H1 (cell line): Measurements from ENCODE around the gene FAT1.
A peak's percentile ranks its signal among the peaks of the same experiment; 100 is the strongest.

Experiments
- BCL11A ChIP-seq, 2 experiments: IDR thresholded peaks; one replicate each; pipeline ENCODE4 v1.6.1; 2011; ENCODE audit warnings: low read depth in 2 of 2, low read length in 2 of 2, mild to moderate bottlenecking in 2 of 2
- CEBPB ChIP-seq: IDR thresholded peaks from 2 replicates; pipeline ENCODE4 v1.6.1; 2012; ENCODE audit warnings: low read depth, low read length
- CREB1 ChIP-seq: IDR thresholded peaks from 2 replicates; pipeline ENCODE4 v1.6.1; 2012; ENCODE audit warnings: inconsistent platforms
- CTCF ChIP-seq, 3 experiments: IDR thresholded peaks; 1 replicate in 2 of 3; 2 replicates in 1 of 3; pipeline versions ENCODE4 v1.5.1 to v1.6.1; 2011; ENCODE audit warnings: low read length in 3 of 3, mild to moderate bottlenecking in 3 of 3, inconsistent platforms in 2 of 3, low read depth in 1 of 3, moderate library complexity in 1 of 3; ENCODE audit not compliant: insufficient read depth in 1 of 3; ENCODE audit errors: control extremely low read depth in 1 of 3
- GABPA ChIP-seq: IDR thresholded peaks from 2 replicates; pipeline ENCODE4 v1.6.1; 2011; ENCODE audit warnings: mild to moderate bottlenecking, low read length, moderate library complexity, borderline replicate concordance; ENCODE audit not compliant: insufficient read depth
- GTF2F1 ChIP-seq: IDR thresholded peaks from 2 replicates; pipeline ENCODE4 v1.6.1; 2012; ENCODE audit warnings: low read depth, low read length, improper control_type of control experiment, borderline replicate concordance
- HDAC2 ChIP-seq, 2 experiments: fragments of 300-600 bp in 1 of 2; sonication (generic) in 1 of 2; IDR thresholded peaks; 2 replicates each; pipeline ENCODE4 v1.6.1; 2011 to 2012; ENCODE audit warnings: low read depth in 2 of 2, low read length in 2 of 2, mild to moderate bottlenecking in 2 of 2, moderate library complexity in 2 of 2, borderline replicate concordance in 1 of 2, inconsistent platforms in 1 of 2
- MAX ChIP-seq: IDR thresholded peaks from 2 replicates; pipeline ENCODE4 v1.6.1; 2012; ENCODE audit warnings: inconsistent platforms
- POLR2A ChIP-seq, 2 experiments: IDR thresholded peaks; 1 replicate in 1 of 2; 2 replicates in 1 of 2; pipeline ENCODE4 v1.6.1; 2011; ENCODE audit warnings: low read depth in 2 of 2, low read length in 2 of 2, mild to moderate bottlenecking in 2 of 2; ENCODE audit errors: control extremely low read depth in 1 of 2
- RAD21 ChIP-seq, 2 experiments: IDR thresholded peaks in 1 of 2; conservative IDR thresholded peaks in 1 of 2; 2 replicates each; pipeline ENCODE4 v1.6.1; 2011; ENCODE audit warnings: low read depth in 2 of 2, low read length in 2 of 2, improper control_type of control experiment in 1 of 2, inconsistent platforms in 1 of 2, mild to moderate bottlenecking in 1 of 2, moderate library complexity in 1 of 2
- RFX5 ChIP-seq: IDR thresholded peaks from 2 replicates; pipeline ENCODE4 v1.6.1; 2011; ENCODE audit warnings: low read depth, low read length, improper control_type of control experiment, borderline replicate concordance
- SIN3A ChIP-seq, 2 experiments: IDR thresholded peaks in 1 of 2; conservative IDR thresholded peaks in 1 of 2; 2 replicates each; pipeline ENCODE4 v1.6.1; 2011 to 2012; ENCODE audit warnings: low read length in 2 of 2, improper control_type of control experiment in 1 of 2, low read depth in 1 of 2, mild to moderate bottlenecking in 1 of 2
- USF2 ChIP-seq: IDR thresholded peaks from 2 replicates; pipeline ENCODE4 v1.6.1; 2011; ENCODE audit warnings: low read length, improper control_type of control experiment
- YY1 ChIP-seq: IDR thresholded peaks from 2 replicates; pipeline ENCODE4 v1.6.1; 2011; ENCODE audit warnings: low read depth, mild to moderate bottlenecking, low read length

- TF ChIP-seq BCL11A (IDR thresholded peaks at IDR 0.05; ENCODE audit: low read depth in 2 of 2, low read length in 2 of 2) (no peak), RFX5 (no peak), CEBPB (no peak), CTCF (IDR thresholded peaks at IDR 0.05; ENCODE audit: control extremely low read depth in 1 of 3, insufficient read depth in 1 of 3, low read depth in 1 of 3, low read length in 3 of 3) (no peak), POLR2A (IDR thresholded peaks at IDR 0.05; ENCODE audit: control extremely low read depth in 1 of 2, low read depth in 2 of 2, low read length in 2 of 2) (no peak), USF2 (no peak), MAX (no peak), GTF2F1 (no peak), SIN3A (conservative IDR thresholded peaks at IDR 0.05 in 1 of 2, IDR thresholded peaks at IDR 0.05 in 1 of 2; ENCODE audit: low read depth in 1 of 2, low read length in 2 of 2) (no peak), GABPA (no peak), YY1 (peak; percentile 37; the same call in 1 of the 2 replicates), HDAC2 (IDR thresholded peaks at IDR 0.05; ENCODE audit: borderline replicate concordance in 1 of 2, low read depth in 2 of 2, low read length in 2 of 2) (peak; percentile 93 to 96), RAD21 (IDR thresholded peaks at IDR 0.05 in 1 of 2, conservative IDR thresholded peaks at IDR 0.05 in 1 of 2; ENCODE audit: low read depth in 2 of 2, low read length in 2 of 2) (no peak), CREB1 (peak; percentile 59)
These were observed 35.3 kb downstream of the FAT1 start for GRCh38 chr4:186688150-186688943.
